Progenitor cell of endocrine pancreas (in vitro differentiated cells): ENCODE data around the gene KRTAP13-1. TPM values are rescaled to one million over a fixed set of nuclear protein-coding genes. Genes with fewer than 3 reads are reported as not detected.

Source experiments
- DNase-seq: peaks from one replicate; pipeline ENCODE4 v3.0.0; 2021; ENCODE audit warnings: low spot score; ENCODE audit not compliant: unreplicated experiment
- H3K27ac Mint-ChIP-seq: 2 replicates; pipeline ENCODE4 v1.8.0; 2021; ENCODE audit warnings: mild to moderate bottlenecking, moderate library complexity, mixed read lengths
- H3K27me3 Mint-ChIP-seq: 2 replicates; pipeline ENCODE4 v1.8.0; 2021; ENCODE audit warnings: mixed read lengths
- H3K36me3 Mint-ChIP-seq: 2 replicates; pipeline ENCODE4 v1.8.0; 2022; ENCODE audit warnings: mixed read lengths; ENCODE audit not compliant: insufficient read depth
- H3K4me1 Mint-ChIP-seq: 2 replicates; pipeline ENCODE4 v1.8.0; 2021; ENCODE audit warnings: low read depth, mixed read lengths
- H3K4me3 Mint-ChIP-seq: 2 replicates; pipeline ENCODE4 v1.8.0; 2021; ENCODE audit warnings: low read depth, mild to moderate bottlenecking, moderate library complexity, mixed read lengths
- H3K9me3 Mint-ChIP-seq: 2 replicates; pipeline ENCODE4 v1.8.0; 2021; ENCODE audit warnings: low read depth, mixed read lengths
- CTCF ChIP-seq: fragments of 200-600 bp; sonication (generic); IDR thresholded peaks from one replicate; pipeline ENCODE4 v1.5.0; 2021; ENCODE audit warnings: antibody characterized with exemption, mild to moderate bottlenecking; ENCODE audit not compliant: unreplicated experiment
- total RNA-seq: library from RNA; stranded (reverse); gene quantifications from 2 replicates; pipeline ENCODE4 v1.2.1, GENCODE V29; 2021

Gene KRTAP13-1
- total RNA-seq, 1 donor from 2014 or later, result not detected

GRCh38 chr21:30355906-30356305 lies 39.9 kb upstream of the KRTAP13-1 start:
- no peak for DNase-seq
- no peak overlapping the region for H3K4me3 Mint-ChIP-seq
- no peak overlapping the region for H3K27ac Mint-ChIP-seq
- no peaks in the 10 kb centered on the region for H3K27me3 Mint-ChIP-seq
- no peak for TF ChIP-seq CTCF
- no peaks in the 10 kb centered on the region for H3K9me3 Mint-ChIP-seq
- H3K36me3 Mint-ChIP-seq, result no peaks in the 10 kb centered on the region
- H3K4me1 Mint-ChIP-seq, result peaks cover 2% of the 10 kb centered on the region

GRCh38 chr21:30372139-30372770 lies 23.6 kb upstream of the KRTAP13-1 start, which contains the start of gene KRTAP13-2:
KRTAP13-2 (minus strand) TSS chr21:30372271; CDS start chr21:30372213, 58 bp downstream.
- TF ChIP-seq CTCF, result no peak
- no peaks in the 10 kb centered on the region for H3K36me3 Mint-ChIP-seq
- DNase-seq, result no peak
- H3K9me3 Mint-ChIP-seq, result peaks cover 5% of the 10 kb centered on the region
- H3K4me3 Mint-ChIP-seq, result no peak within 1 kb of the TSS
- H3K27me3 Mint-ChIP-seq, result no peaks in the 10 kb centered on the region
- no peak within 1 kb of the TSS for H3K27ac Mint-ChIP-seq
- no peaks in the 10 kb centered on the region for H3K4me1 Mint-ChIP-seq

GRCh38 chr21:30382201-30382600 lies 13.6 kb upstream of the KRTAP13-1 start:
- H3K9me3 Mint-ChIP-seq, result no peaks in the 10 kb centered on the region
- TF ChIP-seq CTCF, result no peak
- no peaks in the 10 kb centered on the region for H3K36me3 Mint-ChIP-seq
- no peaks in the 10 kb centered on the region for H3K27me3 Mint-ChIP-seq
- H3K4me1 Mint-ChIP-seq, result no peaks in the 10 kb centered on the region
- DNase-seq, result no peak
- no peak overlapping the region for H3K27ac Mint-ChIP-seq
- H3K4me3 Mint-ChIP-seq, result no peak overlapping the region

- TF ChIP-seq CTCF, result no peak
- Mint-ChIP-seq H3K27ac (no peak overlapping the region), H3K27me3 (no peaks in the 10 kb centered on the region), H3K4me3 (no peak overlapping the region), H3K36me3 (no peaks in the 10 kb centered on the region), H3K9me3 (peaks cover 7% of the 10 kb centered on the region), H3K4me1 (no peaks in the 10 kb centered on the region)
- DNase-seq, result no peak
These were observed 4.3 kb upstream of the KRTAP13-1 start for GRCh38 chr21:30391492-30392025.

GRCh38 chr21:30408782-30409494 lies 13.1 kb downstream of the KRTAP13-1 start:
- Mint-ChIP-seq H3K27me3 (no peaks in the 10 kb centered on the region), H3K4me3 (peak overlapping the region; percentile 46), H3K36me3 (peaks cover 2% of the 10 kb centered on the region), H3K27ac (peak overlapping the region; percentile 60), H3K4me1 (peaks cover 2% of the 10 kb centered on the region), H3K9me3 (peaks cover 5% of the 10 kb centered on the region)
- TF ChIP-seq CTCF, result peak; percentile 70
- peak; percentile 48 for DNase-seq
